GM12864 (cell line): ENCODE measurements around the gene MICAL3.
"Not testable (repeated sequence)": the region's sequence is repeated elsewhere in the genome, so short reads cannot be mapped to it uniquely, and the experiment has no call there.

Experiments
- DNase-seq: peaks from one replicate; pipeline ENCODE4 v3.0.0-alpha.2; 2011; ENCODE audit warnings: low read depth
- H3K4me3 ChIP-seq: 2 replicates; pipeline ENCODE4 v1.5.1; 2011; ENCODE audit warnings: mild to moderate bottlenecking, low read depth, low read length, control low read depth
- TF ChIP-seq, protein P1 (sequence below): IDR thresholded peaks from 2 replicates; pipeline ENCODE4 v1.5.1; 2011; ENCODE audit warnings: low read depth, mild to moderate bottlenecking, moderate library complexity, low read length, control low read depth, inconsistent platforms; ENCODE audit errors: missing control alignments

MICAL3 gene

DNA sequence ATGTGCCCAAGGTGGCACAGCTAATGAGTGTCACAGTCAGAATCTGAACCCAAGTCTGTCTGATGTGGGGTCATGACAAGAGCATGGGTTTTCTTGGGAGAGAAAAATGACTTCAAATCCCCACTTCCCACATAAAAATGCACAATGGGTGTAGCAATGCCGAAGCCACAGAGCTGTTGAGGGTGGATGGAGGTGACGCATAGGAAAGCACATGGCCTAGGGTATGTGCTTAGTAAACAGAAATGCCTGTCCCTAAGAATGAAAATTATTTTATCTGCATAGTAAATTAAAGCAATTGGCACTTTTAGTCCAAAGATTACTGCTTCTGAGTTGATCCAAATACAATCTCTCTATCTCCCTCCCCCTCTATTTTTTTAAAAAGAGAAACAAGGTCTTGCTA lies 10.9 kb downstream of the MICAL3 start:
- DNase-seq = no peak
- no peak overlapping the region for H3K4me3 ChIP-seq
- TF ChIP-seq, protein P1, sequence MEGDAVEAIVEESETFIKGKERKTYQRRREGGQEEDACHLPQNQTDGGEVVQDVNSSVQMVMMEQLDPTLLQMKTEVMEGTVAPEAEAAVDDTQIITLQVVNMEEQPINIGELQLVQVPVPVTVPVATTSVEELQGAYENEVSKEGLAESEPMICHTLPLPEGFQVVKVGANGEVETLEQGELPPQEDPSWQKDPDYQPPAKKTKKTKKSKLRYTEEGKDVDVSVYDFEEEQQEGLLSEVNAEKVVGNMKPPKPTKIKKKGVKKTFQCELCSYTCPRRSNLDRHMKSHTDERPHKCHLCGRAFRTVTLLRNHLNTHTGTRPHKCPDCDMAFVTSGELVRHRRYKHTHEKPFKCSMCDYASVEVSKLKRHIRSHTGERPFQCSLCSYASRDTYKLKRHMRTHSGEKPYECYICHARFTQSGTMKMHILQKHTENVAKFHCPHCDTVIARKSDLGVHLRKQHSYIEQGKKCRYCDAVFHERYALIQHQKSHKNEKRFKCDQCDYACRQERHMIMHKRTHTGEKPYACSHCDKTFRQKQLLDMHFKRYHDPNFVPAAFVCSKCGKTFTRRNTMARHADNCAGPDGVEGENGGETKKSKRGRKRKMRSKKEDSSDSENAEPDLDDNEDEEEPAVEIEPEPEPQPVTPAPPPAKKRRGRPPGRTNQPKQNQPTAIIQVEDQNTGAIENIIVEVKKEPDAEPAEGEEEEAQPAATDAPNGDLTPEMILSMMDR = no peak

DNA sequence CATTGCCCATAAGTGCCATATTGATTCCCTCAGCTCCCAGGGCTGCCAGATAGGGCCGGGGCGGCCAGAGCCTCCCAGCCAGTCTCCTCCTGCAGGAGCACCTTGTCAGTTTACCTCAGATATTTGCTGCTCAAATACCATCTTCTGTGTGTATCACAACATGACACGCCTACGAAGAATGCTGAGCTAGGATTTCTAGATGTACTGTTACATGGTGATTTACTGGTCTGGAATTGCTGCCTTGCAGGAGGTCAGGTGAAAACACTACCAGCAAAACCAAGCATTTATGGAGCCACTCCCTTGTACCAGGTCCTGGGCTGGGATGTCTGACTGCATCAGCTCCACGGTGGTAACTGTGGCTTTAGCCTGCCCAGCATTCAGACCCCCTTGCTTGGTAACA lies 11.8 kb downstream of the MICAL3 start:
- no peak for DNase-seq
- TF ChIP-seq, protein P1 = no peak
- H3K4me3 ChIP-seq = no peak overlapping the region

DNA sequence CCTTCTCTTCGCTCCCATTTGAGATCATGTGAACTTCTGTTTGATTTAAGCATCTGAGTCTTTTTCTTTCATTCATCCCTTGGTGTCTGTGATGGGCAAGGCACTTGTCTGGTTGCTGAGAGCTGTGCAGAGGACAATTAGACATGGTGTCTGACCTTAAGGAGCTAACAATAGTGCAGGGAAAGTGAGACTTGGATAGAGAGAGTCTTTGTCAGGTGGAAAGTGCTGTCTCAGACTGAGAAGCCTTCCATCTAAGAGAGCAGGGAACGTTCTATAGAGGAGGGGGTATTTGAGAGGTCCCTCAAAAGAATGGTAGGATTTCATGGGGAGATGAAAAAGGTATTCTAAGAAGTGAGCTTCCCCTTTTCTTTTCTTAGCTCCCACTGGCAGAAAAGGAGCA lies 14.1 kb downstream of the MICAL3 start:
- TF ChIP-seq, protein P1 = no peak
- no peak for DNase-seq
- no peak overlapping the region for H3K4me3 ChIP-seq

DNA sequence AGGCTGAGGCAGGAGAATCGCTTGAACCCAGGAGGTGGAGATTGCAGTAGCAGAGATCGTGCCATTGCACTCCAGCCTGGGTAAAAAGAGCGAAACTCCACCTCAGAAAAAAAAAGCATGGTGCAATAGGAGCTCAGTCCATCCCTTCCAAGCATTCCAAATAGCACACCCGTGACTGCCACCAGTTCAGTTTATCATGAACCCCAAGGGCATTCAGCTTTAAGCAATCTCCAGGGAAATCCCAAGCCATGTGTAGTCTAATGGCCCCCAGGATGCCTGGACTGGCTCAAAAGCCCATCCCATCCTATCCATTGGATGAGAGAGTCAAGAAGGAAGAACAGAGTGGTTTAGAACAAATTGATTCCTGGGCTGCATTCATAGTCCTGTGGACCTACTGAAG lies 16.2 kb downstream of the MICAL3 start:
- no peak overlapping the region for H3K4me3 ChIP-seq
- TF ChIP-seq, protein P1 = no peak

DNA sequence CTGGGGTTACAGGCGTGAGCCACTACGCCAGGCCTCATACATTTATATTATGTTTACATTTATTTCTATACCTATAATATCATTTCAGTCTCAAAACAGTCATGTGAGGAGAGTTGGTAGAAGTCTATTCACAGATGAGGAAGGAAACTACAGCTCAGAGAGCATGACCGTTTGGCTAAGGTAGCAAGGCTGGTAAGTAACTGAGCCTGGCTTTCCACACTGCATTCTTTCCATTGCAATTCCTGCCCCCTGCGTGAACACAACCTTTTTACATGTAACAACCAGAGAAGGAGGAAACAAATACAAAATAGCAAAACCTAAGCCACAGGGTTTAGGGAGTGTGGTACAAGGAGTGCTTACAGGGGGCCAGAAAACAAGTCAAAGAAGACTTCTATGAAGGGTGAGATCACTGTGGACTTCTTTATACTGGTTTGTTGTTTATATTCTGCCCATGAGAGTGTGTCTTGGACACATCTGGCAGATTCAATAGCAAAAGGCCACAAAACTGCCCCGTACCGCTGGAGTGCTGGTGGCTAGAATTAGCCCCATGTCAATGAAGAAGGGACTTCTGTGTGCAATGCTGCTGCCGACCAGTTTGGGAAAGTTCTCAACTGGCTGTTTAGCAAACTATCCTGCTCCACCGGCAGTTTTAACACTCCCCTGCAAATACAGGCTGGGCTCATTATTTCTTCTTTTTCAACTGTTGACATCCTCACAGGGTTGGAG lies 19.0 kb downstream of the MICAL3 start:
- DNase-seq = no peak
- TF ChIP-seq, protein P1 = no peak
- no peak overlapping the region for H3K4me3 ChIP-seq

More for the DNA sequence above, 16.2 kb downstream of the MICAL3 start:
- DNase-seq = no peak

DNA sequence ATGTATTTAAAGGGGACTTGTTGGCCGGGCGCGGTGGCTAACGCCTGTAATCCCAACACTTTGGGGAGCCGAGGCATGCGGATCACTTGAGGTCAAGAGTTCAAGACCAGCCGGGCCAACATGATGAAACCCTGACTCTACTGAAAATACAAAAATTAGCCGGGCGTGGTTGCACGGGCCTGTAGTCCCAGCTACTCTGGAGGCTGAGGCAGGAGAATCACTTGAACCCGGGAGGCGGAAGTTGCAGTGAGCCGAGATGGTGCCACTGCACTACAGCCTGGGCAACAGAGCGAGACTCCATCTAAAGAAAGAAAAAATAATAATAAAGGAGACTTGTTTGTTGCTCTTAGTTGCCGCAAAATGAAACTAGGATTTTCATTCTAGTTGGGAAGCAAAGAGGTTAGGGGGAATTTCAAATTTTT lies 22.5 kb downstream of the MICAL3 start:
- peak overlapping the region; percentile 77 for H3K4me3 ChIP-seq
- not testable (repeated sequence) for DNase-seq

DNA sequence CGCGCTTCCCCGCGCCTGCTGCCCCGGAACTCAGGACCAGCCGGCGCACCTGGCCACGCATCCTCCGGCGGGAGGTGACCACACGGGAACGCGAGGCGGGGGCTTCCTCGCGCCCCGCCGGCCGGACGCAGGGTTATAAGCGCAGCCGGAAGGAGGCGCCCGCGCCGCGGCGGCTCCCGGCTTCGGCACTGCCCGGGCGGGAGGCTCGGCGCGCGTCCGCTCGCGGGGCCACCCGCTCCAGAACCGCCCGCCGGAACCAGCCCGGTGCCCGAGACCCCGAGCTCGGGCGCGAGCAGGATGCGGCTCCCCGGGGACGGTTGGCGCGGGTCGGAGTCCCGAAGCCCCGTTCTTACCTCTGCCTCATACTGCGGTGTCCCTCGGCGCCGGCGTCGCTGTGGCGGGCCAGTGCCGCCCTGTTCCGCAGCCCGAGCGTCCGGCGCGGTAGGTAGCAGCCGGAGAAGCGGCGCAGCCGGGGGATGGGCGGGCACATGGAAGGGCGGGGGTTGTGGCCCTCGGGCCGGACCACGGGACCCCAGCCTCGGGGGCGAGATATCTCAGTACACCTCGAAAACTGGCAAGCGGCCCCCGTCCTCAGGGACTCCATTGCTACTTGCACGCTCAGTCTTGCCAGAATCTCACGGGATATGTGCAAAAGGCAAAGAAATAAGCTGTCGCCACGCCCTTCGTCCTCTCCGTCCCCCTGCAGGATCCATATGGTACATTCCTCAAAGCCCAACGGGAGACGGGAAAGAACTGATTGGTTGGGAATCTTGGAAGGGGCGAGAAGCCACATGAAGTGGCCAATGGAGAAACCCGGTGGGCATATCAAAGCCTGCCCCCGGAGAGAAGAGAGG lies 23.1 kb downstream of the MICAL3 start:
- TF ChIP-seq, protein P1 = peak; percentile 57
- DNase-seq = peak; percentile 90
- peak overlapping the region; percentile 77 for H3K4me3 ChIP-seq
